Activated CD4-positive, alpha-beta T cell treated with anti-CD3 and anti-CD28 coated beads for 24 hours (primary cell): ENCODE results near the gene IL21R.
"Not testable (repeated sequence)": the region's sequence is repeated elsewhere in the genome, so short reads cannot be mapped to it uniquely, and the experiment has no call there.

Source experiments
- DNase-seq, 2 donors: peaks; one replicate each; pipeline ENCODE4 v3.0.0-alpha.2; 2020; ENCODE audit warnings: low read depth in 2 of 2

Gene IL21R

DNA sequence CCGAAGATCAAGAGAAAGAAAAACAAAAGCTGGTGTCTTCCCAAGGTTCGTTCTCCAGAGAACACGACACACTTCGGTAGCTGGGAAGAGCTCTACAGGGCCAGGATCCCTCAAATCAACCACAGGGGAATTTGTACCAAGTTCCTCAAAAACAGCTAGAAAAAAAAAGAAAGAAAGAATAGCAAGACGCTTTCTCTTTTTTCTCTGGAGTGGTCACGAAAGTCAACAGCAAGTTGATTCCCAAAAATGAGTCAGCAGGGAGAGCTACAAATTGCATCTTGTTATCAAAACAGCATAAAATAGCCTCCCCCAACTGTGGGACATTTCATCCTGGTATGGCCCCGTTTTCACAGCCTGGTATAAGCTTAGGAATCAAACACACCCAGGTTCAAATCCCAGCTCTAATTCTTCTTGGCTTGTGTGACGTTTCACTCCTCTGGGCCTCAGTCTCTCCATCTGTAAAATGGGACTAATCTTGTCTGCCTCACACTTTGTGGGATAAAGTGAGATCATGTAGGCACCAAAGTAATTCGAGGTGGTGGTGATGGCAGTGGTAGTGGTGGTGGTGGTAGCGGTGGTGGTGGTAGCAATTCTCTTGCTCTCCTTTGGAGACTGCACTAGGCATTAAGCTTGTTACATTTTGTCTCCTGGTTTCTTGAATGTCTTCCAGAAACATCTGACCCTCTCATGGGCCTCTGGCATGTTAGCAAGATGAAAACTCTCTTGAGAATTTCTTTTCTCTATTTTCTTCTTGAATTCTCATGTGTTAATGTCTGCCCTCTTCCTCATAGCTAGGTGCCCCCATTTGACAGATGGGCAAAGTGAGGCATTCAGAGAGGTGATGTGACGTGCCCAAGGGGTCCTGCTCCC is 988 bp upstream of the IL21R start:
- no peak for DNase-seq

DNA sequence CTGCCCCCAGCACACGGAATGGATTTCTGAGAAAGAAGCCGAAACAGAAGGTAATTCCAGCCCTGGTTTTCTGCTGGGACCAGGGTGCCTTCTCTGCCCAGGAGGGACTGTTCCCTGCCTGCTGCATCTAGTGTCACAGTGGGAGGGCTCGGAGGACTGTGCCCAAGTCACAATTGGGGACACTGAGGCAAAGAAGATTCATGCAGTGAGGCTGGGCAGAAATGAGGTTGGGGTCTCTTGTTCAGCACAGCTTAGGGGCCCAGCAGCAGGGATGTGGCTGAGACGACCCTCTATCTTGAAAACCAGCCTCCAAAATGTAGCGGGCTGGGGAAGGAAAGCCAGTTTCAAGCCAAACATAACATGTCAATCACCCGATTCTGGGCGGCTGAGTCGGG is 592 bp downstream of the IL21R start:
- DNase-seq = no peak

DNA sequence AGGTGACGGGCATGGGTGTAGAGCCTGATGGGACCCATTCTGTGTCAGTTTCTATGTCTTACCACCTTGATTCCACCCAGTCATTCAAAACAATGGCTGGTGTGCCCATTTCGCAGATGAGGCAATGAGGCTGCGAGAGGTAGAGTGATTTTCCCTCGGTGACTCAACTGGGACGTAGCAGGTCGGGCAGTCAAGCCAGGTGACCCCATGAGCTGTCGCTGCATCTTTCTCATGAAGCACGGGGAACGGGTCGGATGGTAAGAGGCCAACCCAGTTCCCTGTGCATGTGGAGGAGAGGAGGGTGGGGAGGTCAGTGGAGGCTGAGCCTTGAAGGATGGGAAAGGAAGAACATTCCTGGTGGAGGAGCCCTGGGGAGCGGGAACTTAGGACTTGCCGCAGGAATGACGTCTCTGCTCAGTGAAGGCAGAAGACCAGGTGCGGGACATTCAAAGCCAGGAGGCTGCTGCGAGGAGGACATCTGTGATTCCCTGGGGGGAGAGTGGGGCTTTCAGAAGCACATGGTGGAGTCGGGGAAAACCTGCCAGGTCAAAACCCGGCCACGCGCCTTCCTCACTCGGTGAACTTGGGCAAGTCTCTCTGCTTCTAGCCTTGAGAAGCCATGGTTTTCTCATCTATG is 1.1 kb downstream of the IL21R start:
- DNase-seq = no peak

DNA sequence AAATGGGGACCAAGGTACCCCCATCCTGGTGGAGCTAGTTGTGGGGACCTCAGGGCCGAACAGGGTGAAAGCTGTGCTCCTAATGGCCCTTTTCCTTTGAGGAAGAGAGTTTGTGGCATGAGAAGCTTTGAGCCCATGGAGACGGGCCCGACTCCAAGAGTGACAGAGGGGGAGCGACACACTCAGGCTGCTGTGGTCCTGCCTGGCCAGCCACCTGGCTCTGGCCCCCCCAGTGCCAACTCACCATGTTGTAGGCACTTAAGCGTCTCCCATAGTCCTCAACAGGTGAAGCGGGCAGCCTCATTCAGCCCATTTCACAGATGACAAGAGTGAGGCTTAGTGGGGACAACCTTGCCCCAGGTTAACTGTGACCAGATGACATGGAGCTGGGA is 1.6 kb downstream of the IL21R start:
- DNase-seq = no peak

- no peak for DNase-seq
Observed at GRCh38 chr16:27404163-27404823, 2.3 kb downstream of the IL21R start.

GRCh38 chr16:27405546-27406451 is 3.8 kb downstream of the IL21R start:
- DNase-seq = peak; percentile 69 to 75

GRCh38 chr16:27406511-27407128 is 4.6 kb downstream of the IL21R start:
- no peak for DNase-seq

DNA sequence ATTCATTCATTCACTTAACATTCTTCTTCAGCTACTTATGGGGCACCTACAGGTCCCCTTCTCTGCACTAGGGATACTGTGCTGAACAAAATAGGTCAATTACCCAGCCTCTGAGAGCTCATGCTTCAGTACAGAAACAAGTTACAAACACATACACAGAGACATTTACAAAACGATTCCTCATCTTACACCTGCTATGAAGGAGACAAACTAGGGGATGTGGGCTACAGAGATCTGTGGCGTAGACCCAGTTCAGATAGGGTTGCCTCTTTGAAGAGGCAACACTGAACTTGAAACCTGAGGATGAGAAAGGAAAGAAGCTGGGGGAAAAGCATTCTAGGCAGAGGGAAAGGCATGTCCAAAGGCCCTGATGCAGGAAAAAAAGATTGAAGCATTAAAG is 5.2 kb downstream of the IL21R start:
- DNase-seq = no peak

DNA sequence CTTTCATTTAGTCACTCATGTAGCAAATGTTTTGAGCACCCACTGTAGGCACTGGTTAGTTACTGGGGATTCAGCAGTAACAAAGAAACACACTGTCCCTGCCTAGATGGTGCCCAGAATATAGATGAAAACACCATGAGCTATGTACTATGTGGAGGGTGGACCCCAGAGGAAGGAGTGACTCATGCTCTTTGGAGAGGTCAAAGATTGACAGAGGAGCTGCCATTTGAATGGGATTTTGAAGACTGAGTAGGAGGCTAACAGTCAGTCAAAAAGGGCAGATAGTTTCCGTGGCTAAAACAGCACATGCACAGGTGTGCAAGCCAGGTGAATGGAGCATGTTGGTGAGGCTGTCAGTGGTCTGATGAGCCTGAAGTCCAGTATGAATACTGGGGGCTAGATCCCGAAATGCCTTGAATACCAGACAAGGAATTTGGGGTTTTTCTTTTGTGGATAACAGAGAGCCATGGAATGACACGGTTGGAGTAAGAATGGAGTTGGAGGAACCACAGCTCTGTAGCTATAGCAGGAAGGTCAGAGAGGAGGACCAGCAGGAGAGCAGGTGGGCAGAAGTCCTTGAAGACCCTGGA is 6.1 kb downstream of the IL21R start:
- DNase-seq = no peak

- DNase-seq = no peak
Observed at GRCh38 chr16:27408602-27409031, 6.6 kb downstream of the IL21R start.

DNA sequence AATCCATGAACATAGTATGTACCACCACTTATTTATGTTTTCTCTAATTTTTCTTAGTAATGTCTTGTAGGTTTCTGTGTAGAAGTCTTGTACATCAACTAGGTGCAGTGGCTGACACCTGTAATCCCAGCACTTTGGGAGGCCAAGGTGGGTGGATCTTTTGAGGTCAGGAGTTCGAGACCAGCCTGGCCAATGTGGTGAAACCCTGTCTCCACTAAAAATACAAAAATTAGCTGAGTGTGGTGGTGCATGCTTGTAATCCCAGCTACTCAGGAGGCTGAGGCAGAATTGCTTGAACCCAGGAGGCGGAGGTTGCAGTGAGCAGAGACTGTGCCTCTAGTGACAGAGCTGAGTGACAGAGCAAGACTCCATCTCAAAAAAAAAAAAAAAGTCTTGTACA is 8.0 kb downstream of the IL21R start:
- DNase-seq = not testable (repeated sequence)

GRCh38 chr16:27410761-27411160 is 8.8 kb downstream of the IL21R start:
- no peak for DNase-seq

GRCh38 chr16:27413956-27414355 is 12.0 kb downstream of the IL21R start:
- DNase-seq = no peak

GRCh38 chr16:27414788-27415431 is 12.9 kb downstream of the IL21R start:
- DNase-seq = no peak

DNA sequence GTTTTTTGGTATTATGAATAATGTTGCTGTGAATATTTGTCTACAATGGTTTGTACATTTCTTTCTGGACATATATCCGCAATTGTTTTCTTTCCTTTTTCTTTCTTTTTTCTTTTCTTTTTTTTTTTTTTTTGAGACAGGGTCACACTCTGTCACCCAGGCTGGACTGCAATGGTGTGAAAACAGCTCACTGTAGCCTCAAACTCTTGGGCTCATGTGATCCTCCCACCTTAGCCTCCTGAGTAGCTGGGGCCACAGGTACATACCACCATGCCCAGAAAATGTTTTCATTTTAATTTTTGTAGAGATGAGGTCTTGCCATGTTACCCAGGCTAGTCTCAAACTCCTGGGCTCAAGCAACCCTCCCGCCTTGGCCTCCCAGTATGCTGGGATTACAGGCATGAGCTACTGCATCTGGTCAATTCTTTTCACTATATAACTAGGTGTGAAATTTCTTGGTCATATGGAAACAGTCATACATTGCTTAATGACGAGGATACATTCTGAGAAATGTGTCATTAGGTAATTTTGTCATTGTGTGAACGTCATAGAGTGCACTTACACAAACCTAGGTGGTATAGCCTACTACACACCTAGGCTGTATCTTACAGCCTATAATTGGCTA is 15.2 kb downstream of the IL21R start:
- DNase-seq = no peak

DNA sequence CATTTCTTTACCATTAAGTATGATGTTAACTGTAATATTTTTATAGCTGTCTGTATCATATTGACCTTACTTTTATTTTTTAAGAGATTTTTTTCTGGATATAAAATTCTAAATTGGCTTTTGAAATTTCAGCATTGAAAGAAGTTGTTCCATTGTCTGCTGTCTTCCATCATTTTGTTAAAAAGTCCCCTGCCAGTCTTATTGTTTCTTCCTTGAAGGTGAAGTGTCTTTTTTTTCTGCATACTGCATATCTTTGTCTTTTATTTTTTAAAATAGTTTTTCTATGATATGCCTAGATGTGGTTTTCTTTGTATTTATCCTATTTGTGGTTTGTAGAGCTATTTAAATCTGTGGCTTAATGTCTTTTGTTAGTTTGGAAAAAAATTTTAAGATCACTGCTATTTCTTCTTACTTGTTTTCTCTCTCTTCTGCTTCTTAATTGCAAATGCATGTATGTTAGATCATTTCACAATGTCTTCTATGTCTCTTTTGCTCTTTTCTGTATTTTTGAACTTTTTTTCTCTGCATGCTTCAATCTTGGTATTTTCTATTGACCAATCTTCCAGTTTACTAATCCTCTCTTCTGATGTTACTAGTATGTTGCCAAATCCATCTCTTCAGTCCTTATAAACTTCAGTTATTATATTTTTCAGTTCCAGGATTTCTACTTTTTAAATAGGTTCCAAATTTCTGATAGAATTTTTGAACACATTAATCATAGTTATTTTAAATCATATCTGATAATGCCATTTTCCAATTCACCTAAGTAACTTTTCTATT is 20.2 kb downstream of the IL21R start:
- DNase-seq = no peak

DNA sequence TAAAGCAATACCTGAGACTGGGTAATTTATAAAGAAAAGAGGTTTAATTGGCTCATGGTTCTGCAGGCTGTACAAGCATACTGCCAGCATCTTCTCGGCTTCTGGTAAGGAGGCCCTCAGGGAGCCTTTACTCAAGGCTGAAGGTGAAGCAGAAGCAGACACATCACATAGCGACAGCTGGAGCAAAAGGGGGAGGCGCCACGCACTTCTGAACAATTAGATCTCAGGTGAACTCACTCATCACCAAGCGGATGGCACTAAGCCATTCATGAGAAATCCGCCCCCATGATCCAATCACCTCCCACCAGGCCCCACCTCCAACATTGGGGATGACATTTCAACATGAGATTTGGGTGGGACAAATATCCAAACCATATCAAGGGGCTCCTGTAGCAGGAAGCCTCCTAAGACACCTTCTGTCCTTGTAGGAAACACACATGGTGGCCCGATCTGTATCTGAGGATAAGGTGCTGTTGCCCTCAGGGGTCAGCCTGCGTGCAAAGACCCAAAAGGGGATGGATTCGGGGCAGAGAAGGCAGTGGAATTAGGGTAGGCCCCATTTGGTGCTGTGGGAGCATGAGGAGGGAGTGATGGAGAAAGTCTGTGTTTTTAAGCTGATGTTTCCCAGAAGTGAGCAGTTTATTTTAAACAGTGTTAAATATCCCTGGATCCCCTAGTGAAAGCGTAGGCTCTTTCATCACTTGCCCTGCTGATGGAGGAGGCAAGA is 23.0 kb downstream of the IL21R start:
- DNase-seq = no peak

DNA sequence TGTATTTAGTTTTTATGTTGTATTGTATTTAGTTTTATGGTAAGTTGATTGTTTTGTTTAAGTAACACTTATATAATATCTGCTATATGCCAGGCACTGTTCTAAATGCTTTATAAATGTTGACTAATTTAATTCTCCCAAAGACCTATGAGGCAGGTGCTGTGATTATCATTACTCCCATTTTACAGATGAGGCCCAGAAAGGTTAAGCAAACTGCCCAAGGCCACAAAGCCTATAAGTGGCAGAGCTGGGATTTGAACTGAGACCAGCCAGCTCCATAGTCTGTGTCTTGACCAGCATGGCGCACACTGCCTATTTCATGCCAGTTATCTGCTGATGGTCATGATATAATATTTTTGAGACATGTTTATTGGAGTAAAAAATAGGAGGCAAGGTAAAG is 24.0 kb downstream of the IL21R start:
- DNase-seq = no peak
